Hypothalamus (tissue), 51 donors: Measurements from ENCODE around the gene NADK.
A peak's percentile ranks its signal among the peaks of the same experiment; 100 is the strongest.
"Not testable (repeated sequence)": the region's sequence is repeated elsewhere in the genome, so short reads cannot be mapped to it uniquely, and the experiment has no call there.

Experiments used
- DNase-seq, 51 donors: peaks; one replicate each; lab custom pipeline; 2025; lab: John Stamatoyannopoulos, UW

The NADK gene

DNA sequence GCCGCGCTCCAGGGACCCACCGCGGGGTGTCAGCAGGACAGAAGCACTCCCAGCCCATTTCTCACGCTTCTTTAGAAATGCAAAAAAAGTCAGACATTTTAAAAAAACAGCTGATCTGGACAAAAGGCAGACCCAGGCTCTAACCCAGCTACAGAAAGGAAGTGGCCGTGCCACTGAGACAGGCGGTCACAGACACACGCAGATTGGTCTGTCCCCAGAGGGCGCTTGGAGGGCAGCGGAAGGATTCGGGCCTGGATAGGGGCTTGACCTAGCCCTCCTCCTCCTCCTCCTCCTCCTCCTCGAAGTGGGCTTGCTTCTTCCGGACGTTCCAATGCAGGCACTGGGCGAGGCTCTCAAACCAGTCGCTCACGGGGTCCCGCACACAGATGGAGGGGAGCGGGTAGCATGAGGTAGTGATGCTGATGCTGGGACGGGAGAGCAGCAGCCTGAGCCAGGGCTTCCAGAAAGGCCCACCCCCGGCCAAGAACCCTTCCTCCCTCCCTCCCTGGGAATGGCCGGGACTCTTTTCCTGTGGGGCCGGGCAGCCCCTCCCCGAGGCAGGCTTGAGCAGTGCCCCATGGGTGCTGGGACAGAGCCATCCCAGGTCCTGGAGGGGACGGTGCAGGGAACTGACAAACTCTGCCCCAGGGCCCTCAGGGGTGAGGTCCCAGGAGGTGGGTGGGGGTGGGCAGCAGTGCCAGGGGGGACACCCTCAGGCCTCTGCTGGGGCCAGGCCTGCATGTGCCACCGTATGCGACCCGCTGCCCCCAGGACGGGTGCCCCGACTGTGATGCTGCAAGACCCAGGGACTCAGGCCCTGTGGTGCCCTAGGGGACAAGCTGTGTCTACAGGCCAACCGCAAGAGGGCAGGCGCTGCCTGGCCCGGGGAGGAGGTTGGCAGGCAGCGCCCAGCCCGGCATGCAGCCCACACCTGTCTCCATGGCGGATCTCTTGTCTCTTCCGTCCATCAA is 25.3 kb downstream of the NADK start:
- DNase-seq = no peak

- no peak for DNase-seq
Measured at GRCh38 chr1:1752190-1752589, 26.1 kb downstream of the NADK start.

DNA sequence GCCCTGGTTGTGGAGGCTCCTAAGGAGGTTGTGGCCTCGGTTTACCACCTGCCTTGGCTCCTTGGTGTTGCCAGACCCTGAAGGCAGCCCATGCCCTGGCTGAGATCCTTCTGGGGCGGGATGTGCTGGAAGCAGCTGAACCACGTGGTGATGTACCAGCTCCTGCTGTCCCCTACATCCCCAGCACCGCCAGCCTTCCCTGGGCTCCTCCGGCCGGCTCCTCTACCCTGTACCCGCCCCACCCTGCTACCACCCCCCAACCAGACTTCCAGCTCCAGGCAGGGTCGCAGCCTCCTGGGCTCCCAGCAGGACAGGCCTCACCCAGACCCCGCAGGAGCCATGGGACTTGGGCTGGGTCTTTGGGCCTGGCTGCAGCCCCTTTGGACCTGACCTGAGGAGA is 28.3 kb downstream of the NADK start:
- DNase-seq = not testable (repeated sequence)

DNA sequence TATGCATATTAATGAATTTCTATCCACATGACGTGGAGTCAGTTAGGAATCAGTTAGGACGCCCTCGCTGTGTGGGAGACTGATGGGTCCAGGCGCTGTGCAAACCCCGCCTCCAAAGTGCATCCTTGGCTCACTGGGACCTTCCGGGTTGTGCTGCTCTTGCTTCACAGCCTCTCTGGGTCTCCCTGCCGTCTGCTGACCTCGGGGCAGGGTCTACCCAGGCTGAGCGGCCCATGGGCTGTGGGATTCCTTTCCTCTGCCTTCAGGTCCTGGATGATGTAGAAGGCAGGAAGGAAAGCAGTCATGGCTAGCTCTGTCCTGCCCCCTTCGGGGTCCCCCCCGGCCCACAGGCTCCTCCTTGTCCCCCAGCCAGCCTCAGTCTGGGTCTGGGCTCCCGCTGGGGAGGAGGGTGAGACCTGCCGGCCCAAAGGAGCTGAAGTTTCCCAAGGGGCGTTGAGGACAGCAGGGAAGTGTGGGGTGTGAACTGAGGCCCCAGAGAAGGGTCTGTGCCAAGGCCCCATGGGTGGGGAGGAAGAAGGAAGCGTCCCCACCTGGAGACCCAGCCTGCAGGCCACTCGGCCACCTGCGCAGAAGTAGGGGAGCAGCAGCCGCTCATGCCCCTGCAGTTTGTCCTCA is 29.5 kb downstream of the NADK start:
- DNase-seq = no peak

GRCh38 chr1:1746566-1746909 is 31.7 kb downstream of the NADK start:
- DNase-seq = not testable (repeated sequence)

GRCh38 chr1:1745651-1746565 is 32.4 kb downstream of the NADK start:
- peak in 41 of 51 donors; percentile 9 to 89 (median 65) for DNase-seq

- not testable (repeated sequence) for DNase-seq
Measured at GRCh38 chr1:1742529-1742928, 35.7 kb downstream of the NADK start.

DNA sequence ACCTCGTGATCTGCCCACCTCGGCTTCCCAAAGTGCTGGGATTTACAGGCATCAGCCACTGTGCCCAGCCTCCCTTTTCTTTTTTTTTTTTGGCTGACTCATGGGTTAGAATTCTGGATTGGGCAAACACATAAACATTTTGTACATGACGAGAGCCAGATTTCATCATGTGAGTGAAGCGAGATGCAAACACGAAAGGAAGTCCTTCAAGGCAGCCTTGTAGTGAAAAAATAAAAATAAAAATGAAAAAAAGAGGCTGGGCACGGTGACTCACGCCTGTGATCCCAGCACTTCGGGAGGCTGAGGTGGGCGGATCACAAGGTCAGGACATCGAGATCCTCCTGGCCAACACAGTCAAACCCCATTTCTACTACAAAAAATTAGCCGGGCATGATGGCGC is 37.3 kb downstream of the NADK start:
- not testable (repeated sequence) for DNase-seq

GRCh38 chr1:1738799-1739337 is 39.4 kb downstream of the NADK start:
- not testable (repeated sequence) for DNase-seq

DNA sequence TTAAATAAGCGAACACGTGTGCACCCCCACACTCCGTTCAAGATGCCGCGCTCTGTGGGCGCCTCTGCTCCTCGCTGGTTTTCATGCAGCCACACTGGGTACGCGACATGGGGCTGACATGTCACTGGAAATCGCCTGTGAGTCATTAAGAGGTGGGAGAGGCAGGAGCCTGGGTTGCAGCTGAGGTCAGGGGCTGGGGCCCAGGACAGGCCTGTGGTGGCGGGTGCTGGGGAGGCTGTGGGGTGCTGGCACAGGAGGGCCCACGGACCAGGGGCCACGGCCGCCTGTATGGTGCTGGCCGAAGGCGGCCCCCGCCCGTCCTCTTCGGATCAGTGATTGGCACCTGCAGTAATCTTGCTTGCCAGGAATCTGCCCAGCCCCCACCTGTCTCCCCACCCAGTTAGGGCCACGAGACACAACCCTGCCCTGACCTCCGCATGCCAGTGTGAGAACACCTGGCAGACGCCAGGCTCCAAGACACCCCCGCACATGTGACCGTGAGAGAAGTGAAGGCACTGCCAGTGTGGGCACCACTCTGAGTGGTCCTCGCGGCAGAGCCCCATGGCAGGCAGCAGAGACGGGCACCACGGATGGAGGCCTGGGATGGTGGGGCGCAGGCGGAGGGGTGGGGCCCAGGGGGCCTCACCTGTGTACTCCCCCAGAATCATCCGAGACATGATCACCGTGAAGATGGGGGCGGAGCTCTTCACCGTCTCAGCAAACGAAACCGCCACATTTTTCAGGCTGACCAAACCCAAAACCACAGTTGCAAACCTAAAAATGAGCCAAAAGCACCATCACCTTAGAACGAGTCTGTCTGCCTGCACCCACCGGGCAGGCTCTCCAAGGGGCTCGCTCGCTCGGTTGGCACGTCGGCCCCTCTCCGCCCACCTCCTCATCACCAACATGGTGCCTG is 40.3 kb downstream of the NADK start:
- DNase-seq = not testable (repeated sequence)

DNA sequence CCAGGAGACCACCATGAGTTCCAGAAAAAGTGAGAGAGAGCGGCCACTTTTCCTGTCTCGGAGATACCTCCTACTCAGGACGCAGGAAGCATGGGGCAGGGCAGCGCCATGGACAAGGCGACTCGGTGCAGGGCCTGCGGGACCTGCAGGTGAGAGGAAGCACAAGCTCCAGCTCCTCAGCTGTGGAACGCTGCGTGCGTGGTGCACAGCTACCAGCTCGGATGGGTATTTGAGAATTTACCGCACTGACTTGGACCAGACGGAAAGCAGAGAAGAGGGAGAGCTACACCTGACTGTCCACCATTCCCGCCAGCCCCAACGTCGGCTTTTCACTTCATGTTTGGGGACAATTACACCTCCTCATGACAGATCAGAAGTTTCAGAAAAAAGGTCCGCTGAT is 45.9 kb downstream of the NADK start:
- no peak for DNase-seq

GRCh38 chr1:1730870-1731269 is 47.4 kb downstream of the NADK start:
- no peak for DNase-seq

DNA sequence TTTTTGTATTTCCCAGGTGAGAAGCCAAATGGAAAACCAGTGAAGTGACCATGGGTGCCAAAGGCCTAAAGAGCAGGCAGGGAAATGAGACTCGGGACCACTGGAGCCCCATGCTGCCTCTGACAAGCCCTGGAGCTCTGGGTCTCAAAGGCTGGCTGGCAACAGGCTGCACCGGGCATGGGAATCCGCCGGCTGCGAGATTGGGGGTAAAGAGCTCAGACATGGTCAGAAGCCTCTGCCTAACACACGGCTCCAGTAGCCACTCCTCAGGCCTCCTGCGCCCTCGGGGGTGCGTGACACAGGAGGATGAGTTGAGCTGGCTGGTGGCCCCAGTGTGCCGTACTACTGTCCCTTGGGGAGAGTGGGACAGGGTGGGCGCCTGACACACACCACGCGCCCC is 48.0 kb downstream of the NADK start:
- DNase-seq = not testable (repeated sequence)

DNA sequence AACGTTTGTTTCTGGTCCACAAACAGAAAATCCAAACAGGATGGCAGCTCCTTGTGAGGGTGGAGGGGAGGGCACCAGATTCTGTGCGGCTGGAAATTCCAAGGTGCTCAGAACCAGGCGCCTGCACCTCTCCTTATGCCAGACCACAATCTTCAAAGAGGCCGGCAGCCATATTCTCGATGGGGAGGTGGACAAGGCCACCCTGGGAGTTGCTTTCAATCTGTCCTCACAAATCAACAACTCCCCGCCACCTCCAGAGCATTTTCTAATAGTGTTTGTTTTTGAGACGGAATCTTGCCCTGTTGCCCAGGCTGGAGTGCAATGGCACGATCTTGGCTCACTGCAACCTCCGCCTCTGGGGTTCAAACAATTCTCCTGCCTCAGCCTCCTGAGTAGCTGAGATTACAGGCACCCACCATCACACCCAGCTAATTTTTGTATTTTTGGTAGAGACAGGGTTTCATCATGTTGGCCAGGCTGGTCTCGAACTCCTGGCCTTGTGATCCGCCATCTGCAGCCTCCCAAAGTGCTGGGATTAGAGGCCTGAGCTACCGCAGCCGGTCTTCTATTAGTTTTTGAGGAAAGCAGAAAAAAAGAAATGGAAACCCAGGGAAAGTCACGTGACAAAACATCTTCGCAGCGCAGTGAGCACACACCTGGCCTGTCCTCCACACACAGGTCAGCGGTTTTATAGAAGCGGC is 49.0 kb downstream of the NADK start:
- DNase-seq = not testable (repeated sequence)

DNA sequence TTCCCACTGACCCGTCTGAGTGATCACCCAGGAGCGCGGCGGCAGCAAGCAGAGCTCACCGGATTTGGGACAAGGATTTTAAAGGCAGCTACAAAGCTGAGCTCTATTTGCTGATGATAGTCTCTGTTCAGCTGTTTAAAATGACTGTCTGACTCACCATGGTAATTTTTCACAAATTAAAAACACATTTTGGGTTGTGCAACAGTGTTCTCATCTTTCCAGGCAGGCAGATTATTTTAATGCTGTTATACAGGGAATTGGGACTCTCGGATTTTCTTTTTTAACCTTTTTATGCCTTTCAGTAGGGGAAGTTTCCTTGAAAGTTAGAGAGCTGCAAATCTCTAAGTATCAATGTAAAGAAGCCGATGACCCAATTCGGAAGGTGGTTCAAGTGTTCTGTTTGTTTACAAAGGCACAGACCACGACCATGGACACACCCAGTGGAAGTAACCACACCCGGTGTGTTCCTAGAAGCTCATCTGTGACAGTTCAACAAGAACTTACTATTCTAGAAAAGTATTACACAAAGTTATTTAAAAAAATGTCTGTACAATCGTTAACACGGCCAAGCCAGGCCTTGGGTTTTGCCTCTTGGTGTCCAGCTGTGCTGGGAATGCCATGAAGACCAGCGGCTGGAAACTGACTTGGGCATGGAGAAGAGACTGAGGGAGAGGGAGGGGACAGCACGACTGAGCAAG is 49.8 kb downstream of the NADK start:
- DNase-seq = not testable (repeated sequence)

- DNase-seq = not testable (repeated sequence)
Measured at GRCh38 chr1:1727131-1727651, 51.1 kb downstream of the NADK start.

DNA sequence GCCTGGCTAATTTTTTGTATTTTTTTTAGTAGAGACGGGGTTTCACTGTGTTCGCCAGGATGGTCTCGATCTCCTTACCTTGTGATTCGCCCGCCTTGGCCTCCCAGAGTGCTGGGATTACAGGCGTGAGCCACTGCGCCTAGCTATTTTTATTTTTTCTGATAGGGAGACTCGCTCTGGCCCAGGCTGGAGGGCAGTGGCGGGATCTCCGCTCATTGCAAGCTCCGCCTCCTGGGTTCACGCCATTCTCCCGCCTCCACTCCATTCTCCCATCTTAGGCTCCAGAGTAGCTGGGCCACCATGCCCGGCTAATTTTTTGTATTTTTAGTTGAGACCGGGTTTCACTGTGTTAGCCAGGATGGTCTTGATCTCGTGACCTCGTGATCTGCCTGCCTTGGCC is 52.2 kb downstream of the NADK start:
- not testable (repeated sequence) for DNase-seq
